CD14-positive monocyte (primary cell): ENCODE results near the gene CIART. TPM values are rescaled to one million over a fixed set of nuclear protein-coding genes. Genes with fewer than 3 reads are reported as not detected.
"Not testable (repeated sequence)": the region's sequence is repeated elsewhere in the genome, so short reads cannot be mapped to it uniquely, and the experiment has no call there.

ENCODE experiments used
- DNase-seq, 3 donors: peaks; one replicate each; pipeline ENCODE4 v3.0.0-alpha.2; 2011 to 2022
- H2AFZ ChIP-seq: 2 replicates; pipeline ENCODE4 v1.6.0; 2012; ENCODE audit warnings: mild to moderate bottlenecking, low read depth, low read length, inconsistent platforms; ENCODE audit not compliant: insufficient read depth, poor library complexity, severe bottlenecking
- H3K27ac ChIP-seq, 2 donors: 1 replicate in 1 of 2; 2 replicates in 1 of 2; pipeline ENCODE4 v1.5.1; 2012 to 2013; ENCODE audit warnings: low read length in 2 of 2, control low read depth in 1 of 2, inconsistent platforms in 1 of 2, low read depth in 1 of 2, mild to moderate bottlenecking in 1 of 2
- H3K27me3 ChIP-seq, 2 donors: one replicate each; pipeline versions ENCODE4 v1.6.0 to v1.6.1; 2011 to 2013; ENCODE audit warnings: low read length in 2 of 2; ENCODE audit not compliant: control insufficient read depth in 2 of 2, insufficient read depth in 2 of 2
- H3K36me3 ChIP-seq, 2 donors: replicated peaks in 1 of 2; 1 replicate in 1 of 2; 2 replicates in 1 of 2; pipeline versions ENCODE4 v1.5.1 to v1.6.1; 2012 to 2013; ENCODE audit warnings: low read length in 2 of 2, control low read depth in 1 of 2, inconsistent platforms in 1 of 2, mild to moderate bottlenecking in 1 of 2; ENCODE audit not compliant: insufficient read depth in 2 of 2, control insufficient read depth in 1 of 2
- H3K4me1 ChIP-seq, 2 donors: 1 replicate in 1 of 2; 2 replicates in 1 of 2; pipeline versions ENCODE4 v1.5.1 to v1.6.1; 2012 to 2013; ENCODE audit warnings: low read length in 2 of 2, control low read depth in 1 of 2, inconsistent platforms in 1 of 2, mild to moderate bottlenecking in 1 of 2, moderate library complexity in 1 of 2; ENCODE audit not compliant: insufficient read depth in 2 of 2, control insufficient read depth in 1 of 2
- H3K4me2 ChIP-seq: replicated peaks from 2 replicates; pipeline ENCODE3; 2012; ENCODE audit warnings: low read length, moderate library complexity, mild to moderate bottlenecking; ENCODE audit not compliant: poor library complexity, severe bottlenecking; ENCODE audit errors: extremely low read depth
- H3K4me3 ChIP-seq, 3 experiments: fragments of 200-600 bp in 1 of 3; sonication (generic) in 1 of 3; replicated peaks in 1 of 3; 1 replicate in 2 of 3; 2 replicates in 1 of 3; pipeline ENCODE4 v1.5.1; 2011 to 2013; ENCODE audit warnings: low read length in 3 of 3, mild to moderate bottlenecking in 3 of 3, control low read depth in 2 of 3, low read depth in 2 of 3, inconsistent platforms in 1 of 3, moderate library complexity in 1 of 3
- H3K79me2 ChIP-seq: 2 replicates; pipeline ENCODE4 v1.6.0; 2012; ENCODE audit warnings: mild to moderate bottlenecking, control low read depth, inconsistent platforms, low read length, moderate library complexity; ENCODE audit not compliant: insufficient read depth
- H3K9ac ChIP-seq: 2 replicates; pipeline ENCODE4 v1.6.0; 2017; ENCODE audit warnings: low read length, mild to moderate bottlenecking; ENCODE audit not compliant: insufficient read depth, poor library complexity, severe bottlenecking
- H3K9me3 ChIP-seq, 2 donors: replicated peaks in 1 of 2; 1 replicate in 1 of 2; 2 replicates in 1 of 2; pipeline versions ENCODE4 v1.5.1 to v1.6.1; 2012 to 2013; ENCODE audit warnings: low read length in 2 of 2, control low read depth in 1 of 2; ENCODE audit not compliant: control insufficient read depth in 1 of 2, insufficient read depth in 1 of 2
- H4K20me1 ChIP-seq: 2 replicates; pipeline ENCODE4 v1.6.0; 2012; ENCODE audit warnings: mild to moderate bottlenecking, low read length, control low read depth, moderate library complexity; ENCODE audit not compliant: insufficient read depth
- H3K27ac Mint-ChIP-seq, 7 donors: one replicate each; pipeline ENCODE4 v1.8.0; 2020; ENCODE audit warnings: mild to moderate bottlenecking in 7 of 7, mixed read lengths in 7 of 7, moderate library complexity in 6 of 7, inconsistent platforms in 2 of 7
- H3K27me3 Mint-ChIP-seq, 3 donors: one replicate each; pipeline ENCODE4 v1.8.0; 2021 to 2022; ENCODE audit warnings: low read depth in 3 of 3, mild to moderate bottlenecking in 3 of 3, mixed read lengths in 3 of 3, moderate library complexity in 3 of 3, inconsistent platforms in 1 of 3
- H3K36me3 Mint-ChIP-seq, 2 donors: one replicate each; pipeline ENCODE4 v1.8.0; 2020; ENCODE audit warnings: mixed read lengths in 2 of 2, inconsistent platforms in 1 of 2, mild to moderate bottlenecking in 1 of 2
- H3K4me1 Mint-ChIP-seq: one replicate; pipeline ENCODE4 v1.8.0; 2020; ENCODE audit warnings: mild to moderate bottlenecking, mixed read lengths
- H3K4me3 Mint-ChIP-seq, 2 donors: one replicate each; pipeline ENCODE4 v1.8.0; 2020; ENCODE audit warnings: mild to moderate bottlenecking in 2 of 2, mixed read lengths in 2 of 2, moderate library complexity in 1 of 2
- H3K9me3 Mint-ChIP-seq, 7 donors: one replicate each; pipeline ENCODE4 v1.8.0; 2020 to 2022; ENCODE audit warnings: mixed read lengths in 7 of 7, mild to moderate bottlenecking in 6 of 7, moderate library complexity in 6 of 7, inconsistent platforms in 2 of 7
- WGBS: methylation state at CpG from one replicate; pipeline ENCODE4 v1.1.5; 2013; ENCODE audit warnings: missing lambda C conversion rate; ENCODE audit not compliant: insufficient coverage; 5-methylcytosine and 5-hydroxymethylcytosine counted together
- intact Hi-C, 2 donors: fragments of 100-400 bp; cut with micrococcal nuclease; formaldehyde crosslinking; loops; one replicate each; pipeline versions ENCODE4 v1.15.0 to v1.15.1; 2023
- polyA plus RNA-seq, 3 donors: library from polyadenylated mRNA; depleted of rRNA in 1 of 3; unstranded in 2 of 3; stranded (reverse) in 1 of 3; fragments of 300-500 nt in 2 of 3; fragments of >200 nt in 1 of 3; fragmentation: Illumina TruSeq in 2 of 3; gene quantifications; 1 replicate in 2 of 3; 2 replicates in 1 of 3; pipeline ENCODE4 v1.2.3, GENCODE V29; 2012 to 2021
- TF ChIP-seq, protein P1 (sequence below): fragments of 200-600 bp; IDR thresholded peaks from one replicate; pipeline ENCODE4 v1.8.0; 2022; ENCODE audit warnings: antibody characterized with exemption, mild to moderate bottlenecking

CIART gene
- polyA plus RNA-seq, 3 donors: 0.61 TPM; not detected in 2

DNA sequence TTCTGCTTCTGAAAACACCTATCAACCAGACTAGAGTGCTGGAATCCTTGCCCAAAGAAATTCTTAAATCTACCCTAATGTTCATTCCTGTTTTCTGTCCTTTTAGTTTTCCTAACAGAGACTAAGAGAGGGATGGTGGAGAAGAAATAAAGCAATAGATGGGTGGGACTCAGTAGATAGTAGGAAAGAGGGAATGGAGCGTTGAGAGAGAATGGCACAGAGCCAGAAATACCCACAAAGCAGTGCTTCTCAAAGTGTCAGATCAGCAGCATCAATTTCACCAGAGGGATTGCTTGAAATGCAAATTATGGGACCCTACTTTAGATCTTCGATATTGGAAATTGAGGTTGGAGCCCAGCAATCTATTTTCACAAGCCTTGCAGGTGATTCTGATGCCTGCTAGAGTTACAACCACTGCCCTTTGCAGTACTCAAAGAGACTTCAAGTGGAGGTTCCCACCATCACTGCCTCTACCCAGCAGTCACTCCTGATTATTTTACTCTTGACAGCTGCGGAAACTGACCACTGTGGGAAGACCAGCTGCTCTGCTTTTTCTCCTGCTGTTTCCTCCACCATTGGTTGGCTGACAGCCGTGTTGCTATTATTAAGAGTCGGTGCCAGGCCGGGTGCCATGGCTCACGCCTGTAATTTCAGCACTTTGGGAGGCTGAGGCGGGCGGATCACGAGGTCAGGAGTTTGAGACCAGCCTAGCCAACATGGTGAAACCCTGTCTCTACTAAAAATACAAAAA is 27.6 kb downstream of the CIART start:
- Mint-ChIP-seq H3K27ac (no peak overlapping the region), H3K9me3 (no peaks in the 10 kb centered on the region), H3K4me3 (no peak overlapping the region), H3K4me1 (no peaks in the 10 kb centered on the region), H3K36me3 (peaks cover 18 to 41% of the 10 kb centered on the region in 2 donors), H3K27me3 (peaks cover 0 to 2% (median 0%) of the 10 kb centered on the region in 3 donors)
- no peaks in the 10 kb centered on the region for H3K4me1 ChIP-seq
- H3K36me3 ChIP-seq: peaks cover 11 to 16% of the 10 kb centered on the region in 2 donors
- H3K4me3 ChIP-seq: no peak overlapping the region
- no peaks in the 10 kb centered on the region for H3K9me3 ChIP-seq
- TF ChIP-seq, protein P1, sequence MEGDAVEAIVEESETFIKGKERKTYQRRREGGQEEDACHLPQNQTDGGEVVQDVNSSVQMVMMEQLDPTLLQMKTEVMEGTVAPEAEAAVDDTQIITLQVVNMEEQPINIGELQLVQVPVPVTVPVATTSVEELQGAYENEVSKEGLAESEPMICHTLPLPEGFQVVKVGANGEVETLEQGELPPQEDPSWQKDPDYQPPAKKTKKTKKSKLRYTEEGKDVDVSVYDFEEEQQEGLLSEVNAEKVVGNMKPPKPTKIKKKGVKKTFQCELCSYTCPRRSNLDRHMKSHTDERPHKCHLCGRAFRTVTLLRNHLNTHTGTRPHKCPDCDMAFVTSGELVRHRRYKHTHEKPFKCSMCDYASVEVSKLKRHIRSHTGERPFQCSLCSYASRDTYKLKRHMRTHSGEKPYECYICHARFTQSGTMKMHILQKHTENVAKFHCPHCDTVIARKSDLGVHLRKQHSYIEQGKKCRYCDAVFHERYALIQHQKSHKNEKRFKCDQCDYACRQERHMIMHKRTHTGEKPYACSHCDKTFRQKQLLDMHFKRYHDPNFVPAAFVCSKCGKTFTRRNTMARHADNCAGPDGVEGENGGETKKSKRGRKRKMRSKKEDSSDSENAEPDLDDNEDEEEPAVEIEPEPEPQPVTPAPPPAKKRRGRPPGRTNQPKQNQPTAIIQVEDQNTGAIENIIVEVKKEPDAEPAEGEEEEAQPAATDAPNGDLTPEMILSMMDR: no peak
- no peaks in the 10 kb centered on the region for H4K20me1 ChIP-seq
- H3K79me2 ChIP-seq: no peaks in the 10 kb centered on the region
- intact Hi-C loops: loop anchor here in 1 of 2 donors (10.0 kb wide), 1 partner anchor 55 kb away; the partner anchor contains the start of gene CA14
- H3K27me3 ChIP-seq: no peaks in the 10 kb centered on the region
- no peak overlapping the region for H3K27ac ChIP-seq
- H2AFZ ChIP-seq: no peak overlapping the region
- no peak overlapping the region for H3K4me2 ChIP-seq
- DNase-seq: no peak
- WGBS: 71% methylated on average over 4 of the region's 10 CpGs
- H3K9ac ChIP-seq: no peak overlapping the region

DNA sequence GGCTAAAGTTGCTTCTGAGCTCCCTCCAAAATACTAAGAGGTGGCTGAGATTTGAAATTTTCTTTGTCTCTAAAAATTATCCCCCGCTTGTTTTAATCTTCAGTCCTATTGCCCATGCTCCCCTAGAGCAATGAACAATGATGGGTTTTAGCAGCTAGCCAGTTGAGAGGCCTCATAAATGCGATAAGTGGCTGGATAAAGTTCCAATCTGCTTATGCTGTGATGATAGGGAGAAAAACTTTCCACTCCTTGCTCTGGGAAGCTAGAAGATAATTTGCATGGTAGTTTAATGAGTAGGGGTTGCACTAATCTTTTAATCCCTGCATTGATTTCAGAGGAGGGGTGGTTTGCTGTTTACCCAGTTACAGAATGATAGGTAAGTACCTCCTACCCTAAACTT is 29.4 kb downstream of the CIART start:
- no peaks in the 10 kb centered on the region for H3K79me2 ChIP-seq
- peaks cover 8 to 9% of the 10 kb centered on the region in 2 donors for H3K4me1 ChIP-seq
- H3K36me3 ChIP-seq: peaks cover 11 to 16% of the 10 kb centered on the region in 2 donors
- intact Hi-C loops: no loop called here
- H3K27ac ChIP-seq: no peak overlapping the region
- no peaks in the 10 kb centered on the region for H3K9me3 ChIP-seq
- Mint-ChIP-seq H3K36me3 (peaks cover 14 to 27% of the 10 kb centered on the region in 2 donors), H3K27ac (no peak overlapping the region), H3K27me3 (peaks cover 0 to 2% (median 0%) of the 10 kb centered on the region in 3 donors), H3K4me3 (no peak overlapping the region), H3K4me1 (peaks cover 7% of the 10 kb centered on the region), H3K9me3 (no peaks in the 10 kb centered on the region)
- no peak for DNase-seq
- no peaks in the 10 kb centered on the region for H4K20me1 ChIP-seq
- H3K4me3 ChIP-seq: no peak overlapping the region
- 100% methylated on average over 1 of the region's 2 CpGs for WGBS
- no peaks in the 10 kb centered on the region for H3K27me3 ChIP-seq
- no peak overlapping the region for H3K4me2 ChIP-seq
- H2AFZ ChIP-seq: no peak overlapping the region
- TF ChIP-seq, protein P1: no peak
- H3K9ac ChIP-seq: no peak overlapping the region

DNA sequence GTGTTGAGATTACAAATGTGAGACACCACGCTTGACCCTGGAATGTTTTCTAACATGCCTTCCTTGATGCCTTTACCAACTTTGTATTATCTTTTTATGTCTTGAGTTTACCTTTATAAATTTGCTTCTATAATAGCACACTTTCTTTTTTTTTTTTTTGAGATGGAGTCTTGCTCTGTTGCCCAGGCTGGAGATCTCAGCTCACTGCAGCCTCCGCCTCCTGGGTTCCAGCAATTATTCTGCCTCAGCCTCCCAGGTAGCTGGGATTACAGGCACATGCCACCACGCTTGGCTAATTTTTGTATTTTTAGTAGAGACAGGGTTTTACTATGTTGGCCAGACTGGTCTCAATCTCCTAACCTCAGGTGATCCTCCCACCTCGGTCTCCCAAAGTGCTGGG is 32.3 kb downstream of the CIART start:
- DNase-seq: not testable (repeated sequence)

More for the DNA sequence above, 32.3 kb downstream of the CIART start:
- H3K9me3 Mint-ChIP-seq, H3K4me1 Mint-ChIP-seq, H3K4me3 Mint-ChIP-seq, H4K20me1 ChIP-seq, H3K4me3 ChIP-seq, H3K4me1 ChIP-seq, H3K36me3 Mint-ChIP-seq, H3K79me2 ChIP-seq, H3K27me3 Mint-ChIP-seq, H3K36me3 ChIP-seq, intact Hi-C loops, H3K9ac ChIP-seq, H3K27ac Mint-ChIP-seq, H3K27ac ChIP-seq, H3K27me3 ChIP-seq, H3K4me2 ChIP-seq, H2AFZ ChIP-seq, H3K9me3 ChIP-seq: not testable (repeated sequence)
- WGBS: 83% methylated on average over 1 of the region's 4 CpGs
